Measurements from ENCODE around the gene MMP27. TPM values are rescaled to one million over a fixed set of nuclear protein-coding genes. Genes with fewer than 3 reads are reported as not detected.
A peak's percentile ranks its signal among the peaks of the same experiment; 100 is the strongest.
"Not testable (repeated sequence)": the region's sequence is repeated elsewhere in the genome, so short reads cannot be mapped to it uniquely, and the experiment has no call there.

MMP27 gene
- total RNA-seq, 4 donors from 2014 or later: 0.65 TPM; not detected in 3

DNA sequence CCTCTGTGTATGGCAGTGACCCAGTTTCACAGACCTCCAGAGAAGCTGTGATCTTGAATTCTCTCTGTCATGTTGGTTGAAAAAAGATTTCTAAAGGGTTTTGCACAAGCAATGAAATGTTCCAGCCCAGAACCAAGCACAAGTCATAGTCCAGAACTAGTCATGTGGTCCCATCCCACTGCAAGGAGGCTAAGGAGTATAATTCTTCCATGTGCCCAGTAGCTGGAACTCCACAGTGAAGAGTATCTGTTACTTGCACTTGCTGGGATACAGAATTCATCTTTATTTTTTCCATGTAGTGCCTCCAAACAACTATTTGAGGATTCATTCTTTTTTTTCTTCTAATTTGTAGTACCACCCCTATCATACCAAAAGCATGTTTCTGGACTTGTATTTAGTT, 29.1 kb upstream of the MMP27 start:
- H3K4me1 ChIP-seq: no peaks in the 10 kb centered on the region
- no peaks in the 10 kb centered on the region for H3K9me3 ChIP-seq
- no peaks in the 10 kb centered on the region for H3K36me3 ChIP-seq
- TF ChIP-seq, protein P1, sequence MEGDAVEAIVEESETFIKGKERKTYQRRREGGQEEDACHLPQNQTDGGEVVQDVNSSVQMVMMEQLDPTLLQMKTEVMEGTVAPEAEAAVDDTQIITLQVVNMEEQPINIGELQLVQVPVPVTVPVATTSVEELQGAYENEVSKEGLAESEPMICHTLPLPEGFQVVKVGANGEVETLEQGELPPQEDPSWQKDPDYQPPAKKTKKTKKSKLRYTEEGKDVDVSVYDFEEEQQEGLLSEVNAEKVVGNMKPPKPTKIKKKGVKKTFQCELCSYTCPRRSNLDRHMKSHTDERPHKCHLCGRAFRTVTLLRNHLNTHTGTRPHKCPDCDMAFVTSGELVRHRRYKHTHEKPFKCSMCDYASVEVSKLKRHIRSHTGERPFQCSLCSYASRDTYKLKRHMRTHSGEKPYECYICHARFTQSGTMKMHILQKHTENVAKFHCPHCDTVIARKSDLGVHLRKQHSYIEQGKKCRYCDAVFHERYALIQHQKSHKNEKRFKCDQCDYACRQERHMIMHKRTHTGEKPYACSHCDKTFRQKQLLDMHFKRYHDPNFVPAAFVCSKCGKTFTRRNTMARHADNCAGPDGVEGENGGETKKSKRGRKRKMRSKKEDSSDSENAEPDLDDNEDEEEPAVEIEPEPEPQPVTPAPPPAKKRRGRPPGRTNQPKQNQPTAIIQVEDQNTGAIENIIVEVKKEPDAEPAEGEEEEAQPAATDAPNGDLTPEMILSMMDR (IDR thresholded peaks at IDR 0.05): no peak
- TF ChIP-seq POLR2AphosphoS5 (IDR thresholded peaks at IDR 0.05): no peak
- TF ChIP-seq POLR2A (IDR thresholded peaks at IDR 0.05): no peak
- no peak for TF ChIP-seq EP300 (IDR thresholded peaks at IDR 0.05)
- H3K27me3 ChIP-seq: no peaks in the 10 kb centered on the region
- no peak overlapping the region for H3K27ac ChIP-seq
- no peak for DNase-seq (ENCODE audit: low spot score in 2 of 2)
- no peak overlapping the region for H3K4me3 ChIP-seq

DNA sequence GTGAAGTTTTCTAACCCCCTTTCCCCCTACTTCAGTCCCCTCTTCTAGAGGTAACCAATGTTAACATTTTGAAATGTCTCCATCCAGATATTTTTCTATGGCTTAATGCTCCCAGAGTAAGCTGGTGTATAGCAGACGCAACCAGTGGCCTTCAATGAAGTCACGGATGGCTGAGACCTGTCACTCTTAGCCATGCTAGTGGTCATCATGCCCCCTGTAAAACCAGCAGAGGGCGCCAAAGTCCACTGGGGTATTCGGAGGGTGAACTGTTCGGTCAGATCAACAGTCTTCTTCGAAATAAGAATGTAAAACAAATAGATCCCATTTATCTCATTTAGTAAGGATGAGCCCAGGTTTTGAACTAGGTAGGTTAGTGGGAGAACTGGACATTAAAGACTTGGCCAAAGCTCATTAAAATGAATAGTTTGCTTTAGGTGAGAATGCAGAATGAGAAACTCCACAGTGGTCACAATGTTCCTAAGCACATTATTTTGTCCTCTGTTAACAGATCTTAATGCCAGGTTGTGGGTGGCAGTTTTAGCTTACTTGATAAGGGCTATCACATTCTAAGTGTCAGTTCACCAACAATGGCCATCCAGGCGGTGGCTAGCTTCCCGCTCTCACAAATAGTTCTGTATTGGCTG, 27.8 kb upstream of the MMP27 start:
- TF ChIP-seq, protein P1 (IDR thresholded peaks at IDR 0.05): peak in 1 of 2 donors; percentile 26
- no peak for TF ChIP-seq POLR2A (IDR thresholded peaks at IDR 0.05)
- Histone ChIP-seq H3K4me3 (no peak overlapping the region), H3K27ac (no peak overlapping the region), H3K9me3 (no peaks in the 10 kb centered on the region), H3K4me1 (no peaks in the 10 kb centered on the region), H3K36me3 (no peaks in the 10 kb centered on the region), H3K27me3 (no peaks in the 10 kb centered on the region)
- 65% methylated on average over 8 of the region's 8 CpGs for WGBS
- DNase-seq (ENCODE audit: low spot score in 2 of 2): no peak

DNA sequence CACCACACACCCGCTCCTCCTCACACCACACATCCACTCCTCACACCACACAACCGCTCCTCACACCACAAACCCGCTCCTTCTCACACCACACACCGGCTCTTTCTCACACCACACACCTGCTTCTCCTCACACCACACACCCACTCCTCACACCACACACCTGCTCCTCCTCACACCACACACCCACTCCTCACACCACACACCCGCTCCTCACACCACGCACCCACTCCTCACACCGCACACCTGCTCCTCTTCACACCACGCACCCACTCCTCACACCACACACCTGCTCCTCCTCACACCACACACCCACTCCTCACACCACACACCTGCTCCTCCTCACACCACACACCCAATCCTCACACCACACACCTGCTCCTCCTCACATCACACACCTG, 25.4 kb upstream of the MMP27 start:
- not testable (repeated sequence) for DNase-seq (ENCODE audit: low spot score in 2 of 2); H3K27me3 ChIP-seq; H3K36me3 ChIP-seq; H3K4me3 ChIP-seq; H3K9me3 ChIP-seq; H3K27ac ChIP-seq; H3K4me1 ChIP-seq
- 57% methylated on average over 8 of the region's 8 CpGs for WGBS

DNA sequence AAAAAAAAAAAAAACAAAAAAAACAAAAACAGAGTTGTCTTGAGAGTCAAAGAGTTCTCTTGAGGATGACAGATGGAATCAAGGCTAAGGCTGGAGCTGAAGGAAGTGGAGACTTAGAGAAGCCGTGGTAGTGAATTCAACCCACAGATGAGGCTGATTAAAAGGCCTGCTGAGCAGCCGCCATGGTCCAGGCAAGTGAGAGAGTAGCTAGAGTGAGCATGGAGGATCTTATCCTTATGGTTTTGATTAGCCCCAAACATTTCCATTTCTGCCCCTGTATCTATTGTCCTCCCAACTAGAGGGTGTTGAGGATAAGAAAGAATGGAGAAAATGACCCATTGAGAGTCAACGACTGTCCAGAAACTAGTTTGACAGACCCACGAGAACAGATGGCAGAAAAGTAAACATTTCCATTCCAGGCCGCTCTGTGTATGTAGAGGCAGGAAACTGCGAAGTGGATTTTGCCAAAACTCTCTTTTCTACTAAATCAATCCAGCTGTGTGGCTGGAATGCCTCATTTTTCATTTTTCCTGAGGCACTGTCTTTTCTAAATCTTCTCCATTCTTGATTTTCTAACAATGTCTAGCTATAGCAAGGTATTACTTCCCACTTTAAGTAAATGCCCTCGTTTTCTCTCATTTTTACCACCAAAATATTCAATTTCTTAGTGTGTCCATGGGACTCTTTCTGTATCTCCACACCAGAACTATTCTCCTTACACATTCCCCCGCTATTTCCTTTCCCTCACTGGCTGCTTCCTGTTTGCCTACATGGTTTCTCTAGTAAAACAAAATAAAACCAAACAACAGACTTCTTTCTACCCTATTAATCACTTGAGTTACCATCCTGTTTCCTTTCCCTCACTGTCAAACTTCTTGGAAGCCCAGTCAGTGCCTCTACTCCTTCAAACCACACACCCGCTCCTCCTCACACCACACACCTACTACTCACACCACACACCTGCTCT, 24.6 kb upstream of the MMP27 start:
- no peak for DNase-seq (ENCODE audit: low spot score in 2 of 2)
- Histone ChIP-seq H3K4me3 (no peak overlapping the region), H3K36me3 (no peaks in the 10 kb centered on the region), H3K27ac (no peak overlapping the region), H3K9me3 (no peaks in the 10 kb centered on the region), H3K27me3 (no peaks in the 10 kb centered on the region), H3K4me1 (no peaks in the 10 kb centered on the region)
- TF ChIP-seq POLR2A (IDR thresholded peaks at IDR 0.05) (no peak), POLR2AphosphoS5 (IDR thresholded peaks at IDR 0.05) (no peak), EP300 (IDR thresholded peaks at IDR 0.05) (no peak)
- TF ChIP-seq, protein P1 (IDR thresholded peaks at IDR 0.05): no peak
- 44% methylated on average over 9 of the region's 9 CpGs for WGBS

DNA sequence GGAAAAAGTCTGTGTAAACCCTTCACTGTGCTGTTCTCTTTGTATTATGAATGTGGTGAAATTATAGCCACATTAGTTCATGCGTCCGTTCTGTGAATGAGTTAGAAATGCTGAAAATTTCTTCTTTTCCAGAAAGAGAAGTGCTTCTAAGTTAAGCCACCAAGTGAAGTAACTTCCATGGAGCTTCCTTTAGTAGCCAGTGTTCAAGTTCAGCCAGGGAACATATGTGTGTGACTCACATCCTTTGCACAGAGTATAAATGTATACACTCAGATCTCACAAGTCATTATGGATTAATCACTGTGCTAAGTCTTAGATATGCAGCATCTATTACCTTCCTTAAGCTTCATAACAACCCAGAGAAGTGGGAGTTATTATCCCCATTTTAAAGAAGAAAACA, 22.3 kb upstream of the MMP27 start:
- TF ChIP-seq POLR2A (IDR thresholded peaks at IDR 0.05) (no peak), POLR2AphosphoS5 (IDR thresholded peaks at IDR 0.05) (no peak), EP300 (IDR thresholded peaks at IDR 0.05) (no peak)
- TF ChIP-seq, protein P1 (IDR thresholded peaks at IDR 0.05): no peak
- H3K4me3 ChIP-seq: no peak overlapping the region
- 85% methylated on average over 2 of the region's 2 CpGs for WGBS

More for the DNA sequence above, 22.3 kb upstream of the MMP27 start:
- H3K27me3 ChIP-seq: no peaks in the 10 kb centered on the region
- no peaks in the 10 kb centered on the region for H3K4me1 ChIP-seq
- no peak overlapping the region for H3K27ac ChIP-seq
- no peaks in the 10 kb centered on the region for H3K9me3 ChIP-seq
- H3K36me3 ChIP-seq: no peaks in the 10 kb centered on the region
- no peak for DNase-seq (ENCODE audit: low spot score in 2 of 2)
